ENCODE results near the gene METTL16. TPM values are rescaled to one million over a fixed set of nuclear protein-coding genes. Genes with fewer than 3 reads are reported as not detected.

The METTL16 gene
- total and polyA plus RNA-seq, 7 donors, result 11.2 to 33.0 (median 23.5) TPM

DNA sequence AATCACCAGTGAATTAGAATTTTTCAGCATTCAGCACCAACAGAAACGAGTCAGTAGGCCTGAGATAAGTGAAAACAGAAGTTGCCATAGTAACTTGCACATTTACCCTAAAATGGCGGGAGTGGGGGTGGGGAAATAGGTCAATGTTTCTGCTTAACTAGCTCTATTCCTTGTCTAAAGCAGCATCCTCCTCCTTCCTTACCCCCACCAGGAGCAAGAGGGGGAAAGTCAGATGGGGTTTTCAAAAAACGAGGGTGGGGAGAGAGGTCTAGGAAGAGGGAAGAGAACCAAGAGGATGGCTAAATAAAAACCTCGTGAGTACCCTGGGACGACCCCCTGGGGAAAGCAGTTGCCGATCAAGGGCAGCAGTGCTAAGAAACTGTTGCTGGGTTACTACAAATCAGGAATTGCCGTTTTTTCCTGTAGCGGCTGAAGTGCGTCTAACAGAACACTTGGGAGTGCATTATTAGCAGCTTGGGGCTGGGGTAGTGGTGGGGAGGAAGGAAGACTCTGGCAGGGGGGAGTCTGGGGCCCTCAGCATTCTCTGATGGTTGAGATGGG, 76.4 kb downstream of the METTL16 start:
- ATAC-seq, result no peak
- H3K27me3 ChIP-seq (ENCODE audit: insufficient read depth in 3 of 3, low read length in 2 of 3), result no peaks in the 10 kb centered on the region
- TF ChIP-seq, protein P1, sequence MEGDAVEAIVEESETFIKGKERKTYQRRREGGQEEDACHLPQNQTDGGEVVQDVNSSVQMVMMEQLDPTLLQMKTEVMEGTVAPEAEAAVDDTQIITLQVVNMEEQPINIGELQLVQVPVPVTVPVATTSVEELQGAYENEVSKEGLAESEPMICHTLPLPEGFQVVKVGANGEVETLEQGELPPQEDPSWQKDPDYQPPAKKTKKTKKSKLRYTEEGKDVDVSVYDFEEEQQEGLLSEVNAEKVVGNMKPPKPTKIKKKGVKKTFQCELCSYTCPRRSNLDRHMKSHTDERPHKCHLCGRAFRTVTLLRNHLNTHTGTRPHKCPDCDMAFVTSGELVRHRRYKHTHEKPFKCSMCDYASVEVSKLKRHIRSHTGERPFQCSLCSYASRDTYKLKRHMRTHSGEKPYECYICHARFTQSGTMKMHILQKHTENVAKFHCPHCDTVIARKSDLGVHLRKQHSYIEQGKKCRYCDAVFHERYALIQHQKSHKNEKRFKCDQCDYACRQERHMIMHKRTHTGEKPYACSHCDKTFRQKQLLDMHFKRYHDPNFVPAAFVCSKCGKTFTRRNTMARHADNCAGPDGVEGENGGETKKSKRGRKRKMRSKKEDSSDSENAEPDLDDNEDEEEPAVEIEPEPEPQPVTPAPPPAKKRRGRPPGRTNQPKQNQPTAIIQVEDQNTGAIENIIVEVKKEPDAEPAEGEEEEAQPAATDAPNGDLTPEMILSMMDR (IDR thresholded peaks at IDR 0.05), result no peak
- no peak overlapping the region for H3K4me3 ChIP-seq
- no peaks in the 10 kb centered on the region for H3K4me1 ChIP-seq
- H3K27ac ChIP-seq, result no peak overlapping the region
- H3K36me3 ChIP-seq (ENCODE audit: insufficient read depth in 1 of 2, low read depth in 1 of 2), result peaks cover 11 to 73% of the 10 kb centered on the region in 2 donors
- 50 to 56% (median 53%) methylated on average over 9 of the region's 9 CpGs for WGBS, 3 donors
- DNase-seq, result no peak
- intact Hi-C loops (cut with DNase I), result no loop called here
- H3K9me3 ChIP-seq, result no peaks in the 10 kb centered on the region

DNA sequence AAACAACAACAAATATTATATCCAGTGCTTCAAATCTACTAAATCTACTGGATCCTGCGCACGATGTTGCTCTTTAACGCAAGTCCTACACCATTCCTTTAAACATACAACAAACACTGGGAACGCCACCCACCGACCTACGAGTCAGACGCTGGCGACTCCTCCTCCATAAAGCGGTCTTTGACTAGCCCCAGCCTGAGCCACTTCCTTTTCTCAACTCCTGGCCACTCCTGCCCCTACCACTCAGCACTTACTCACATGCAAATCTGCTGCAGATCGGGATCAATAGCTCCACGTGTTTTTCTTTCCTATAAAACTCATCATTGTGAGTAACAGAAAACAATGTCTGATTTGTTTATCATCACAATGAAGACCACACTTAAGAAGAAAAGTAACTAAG, 78.0 kb downstream of the METTL16 start:
- ATAC-seq (no peak), DNase-seq (no peak)
- Histone ChIP-seq H3K36me3 (ENCODE audit: insufficient read depth in 1 of 2, low read depth in 1 of 2) (peaks cover 9 to 57% of the 10 kb centered on the region in 2 donors), H3K27ac (no peak overlapping the region), H3K9me3 (no peaks in the 10 kb centered on the region), H3K27me3 (ENCODE audit: insufficient read depth in 3 of 3, low read length in 2 of 3) (no peaks in the 10 kb centered on the region), H3K4me1 (no peaks in the 10 kb centered on the region), H3K4me3 (no peak overlapping the region)
- 80 to 91% (median 91%) methylated on average over 11 of the region's 11 CpGs for WGBS, 3 donors
- intact Hi-C loops (cut with DNase I), result no loop called here
- TF ChIP-seq, protein P1 (IDR thresholded peaks at IDR 0.05), result no peak

DNA sequence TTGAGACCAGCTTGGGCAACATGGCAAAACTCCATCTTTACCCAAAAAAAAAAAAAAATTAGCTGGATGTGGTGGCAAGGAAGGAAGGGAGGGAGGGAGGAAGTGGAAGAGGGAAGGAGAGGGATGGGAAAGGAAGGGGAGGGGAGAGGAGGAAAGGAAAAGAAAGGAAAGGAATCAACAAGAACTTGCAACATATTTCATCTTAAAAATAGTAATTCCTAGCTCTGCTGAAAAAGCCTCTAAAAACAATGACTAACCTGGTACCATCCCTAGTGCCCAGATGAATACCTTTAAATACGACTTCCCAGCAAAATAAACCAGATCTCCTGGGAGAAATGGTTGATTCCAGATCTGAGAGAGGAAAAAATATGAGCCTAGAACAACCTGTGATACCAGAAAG, 83.8 kb downstream of the METTL16 start:
- H3K4me1 ChIP-seq, result peaks cover 4% of the 10 kb centered on the region
- no peak for ATAC-seq
- TF ChIP-seq, protein P1 (IDR thresholded peaks at IDR 0.05), result no peak
- DNase-seq, result no peak
- H3K4me3 ChIP-seq, result no peak overlapping the region
- peaks cover 0 to 7% of the 10 kb centered on the region in 2 donors for H3K36me3 ChIP-seq (ENCODE audit: insufficient read depth in 1 of 2, low read depth in 1 of 2)
- H3K27me3 ChIP-seq (ENCODE audit: insufficient read depth in 3 of 3, low read length in 2 of 3), result no peaks in the 10 kb centered on the region
- H3K27ac ChIP-seq, result no peak overlapping the region
- H3K9me3 ChIP-seq, result no peaks in the 10 kb centered on the region
- intact Hi-C loops (cut with DNase I), result loop anchor here in 1 of 2 donors (10.0 kb wide), 1 partner anchor 577 kb away; no protein-coding TSS in a partner anchor
- 92 to 97% (median 92%) methylated on average over 1 of the region's 1 CpG for WGBS, 3 donors

DNA sequence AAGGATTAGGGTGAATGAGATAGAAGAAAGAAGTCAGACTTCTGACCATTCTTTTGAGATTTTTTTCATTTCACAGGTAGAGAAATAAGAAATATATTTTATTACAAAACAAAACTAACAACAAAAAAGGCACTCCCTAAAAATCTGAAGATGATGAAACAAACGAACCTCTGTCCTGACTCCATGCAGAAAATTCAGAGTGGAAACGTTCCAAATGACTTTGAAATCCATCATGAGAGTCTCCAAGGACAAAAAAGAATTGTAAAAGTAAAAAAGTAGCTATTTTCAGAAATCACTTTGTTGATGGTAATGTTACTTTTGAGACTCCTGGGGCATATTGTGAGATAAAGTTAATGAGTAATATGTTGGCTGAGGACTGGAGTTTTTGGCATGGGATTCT, 84.5 kb downstream of the METTL16 start:
- TF ChIP-seq, protein P1 (IDR thresholded peaks at IDR 0.05), result no peak
- peaks cover 0 to 6% of the 10 kb centered on the region in 2 donors for H3K36me3 ChIP-seq (ENCODE audit: insufficient read depth in 1 of 2, low read depth in 1 of 2)
- DNase-seq (no peak), ATAC-seq (no peak)
- H3K4me3 ChIP-seq, result no peak overlapping the region
- no peaks in the 10 kb centered on the region for H3K27me3 ChIP-seq (ENCODE audit: insufficient read depth in 3 of 3, low read length in 2 of 3)
- H3K4me1 ChIP-seq, result peaks cover 4% of the 10 kb centered on the region
- intact Hi-C loops (cut with DNase I), result loop anchor here in 1 of 2 donors (10.0 kb wide), 1 partner anchor 578 kb away; no protein-coding TSS in a partner anchor
- 37 to 54% (median 45%) methylated on average over 2 of the region's 2 CpGs for WGBS, 3 donors
- H3K27ac ChIP-seq, result no peak overlapping the region
- H3K9me3 ChIP-seq, result no peaks in the 10 kb centered on the region

DNA sequence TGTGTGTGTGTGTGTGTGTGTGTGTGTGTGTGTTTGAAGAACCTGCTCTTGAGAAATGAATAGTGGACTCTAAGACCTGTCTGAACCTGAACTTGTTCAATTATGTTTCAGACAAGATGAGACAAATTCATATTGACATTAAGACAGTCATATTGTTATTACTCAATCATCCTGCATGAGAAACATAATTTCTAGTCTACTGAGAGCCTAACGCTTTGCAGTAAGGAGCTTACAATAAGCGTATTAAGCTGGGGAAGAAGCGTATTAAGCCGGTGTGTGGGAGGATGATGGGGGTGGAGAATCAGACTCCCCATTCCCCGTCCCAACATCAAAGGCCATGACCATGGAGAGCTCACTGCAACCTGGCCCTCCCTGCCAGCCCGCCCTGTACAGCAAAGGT, 88.4 kb downstream of the METTL16 start:
- Histone ChIP-seq H3K4me1 (peaks cover 15% of the 10 kb centered on the region), H3K9me3 (no peaks in the 10 kb centered on the region), H3K27me3 (ENCODE audit: insufficient read depth in 3 of 3, low read length in 2 of 3) (no peaks in the 10 kb centered on the region), H3K36me3 (ENCODE audit: insufficient read depth in 1 of 2, low read depth in 1 of 2) (peaks cover 0 to 21% of the 10 kb centered on the region in 2 donors), H3K4me3 (no peak overlapping the region), H3K27ac (no peak overlapping the region)
- TF ChIP-seq, protein P1 (IDR thresholded peaks at IDR 0.05), result no peak
- no peak for ATAC-seq
- WGBS, 3 donors, result 82 to 89% (median 86%) methylated on average over 6 of the region's 6 CpGs
- DNase-seq, result no peak
- intact Hi-C loops (cut with DNase I), result loop anchor here in 1 of 2 donors (10.0 kb wide), 1 partner anchor 582 kb away; no protein-coding TSS in a partner anchor

Measured in psoas muscle (tissue), 8 donors.